Colonic mucosa (tissue), 4 donors: Measurements from ENCODE around the gene OPCML. TPM values are rescaled to one million over a fixed set of nuclear protein-coding genes. Genes with fewer than 3 reads are reported as not detected.

Source experiments
- DNase-seq: peaks from one replicate; pipeline ENCODE4 v3.0.0-alpha.2; 2020
- H3K27ac ChIP-seq: fragments of 200-600 bp; one replicate; pipeline ENCODE4 v1.8.0; 2021
- H3K27me3 ChIP-seq: fragments of 200-600 bp; one replicate; pipeline ENCODE4 v1.8.0; 2021
- H3K36me3 ChIP-seq: fragments of 200-600 bp; one replicate; pipeline ENCODE4 v1.8.0; 2021
- H3K4me1 ChIP-seq: fragments of 200-600 bp; one replicate; pipeline ENCODE4 v1.8.0; 2021; ENCODE audit warnings: mild to moderate bottlenecking
- H3K4me3 ChIP-seq: fragments of 200-600 bp; one replicate; pipeline ENCODE4 v1.8.0; 2021
- H3K9ac ChIP-seq, 2 donors: one replicate each; pipeline ENCODE4 v1.7.0; 2013; ENCODE audit warnings: control low read depth in 2 of 2, low read depth in 2 of 2, low read length in 2 of 2
- H3K9me3 ChIP-seq: fragments of 200-600 bp; one replicate; pipeline ENCODE4 v1.8.0; 2021
- intact Hi-C: fragments of 100-400 bp; cut with DNase I; formaldehyde crosslinking; loops from one replicate; pipeline ENCODE4 v1.14.1; 2022
- total RNA-seq, 2 donors: library from RNA; stranded (reverse); fragmentation: NEBNext Ultra II Directional in 1 of 2; extraction: Animal tissue kit (Norgen Biotek cat#: 25700) in 1 of 2; gene quantifications; one replicate each; pipeline ENCODE4 v1.2.1, GENCODE V29; 2021
- TF ChIP-seq, protein P1 (sequence below): fragments of 200-600 bp; IDR thresholded peaks from one replicate; pipeline ENCODE4 v1.8.0; 2022; ENCODE audit warnings: antibody characterized with exemption, mild to moderate bottlenecking
- donor health status: healthy.
- donor health status: DM: no; HTN: no; CAD: no.
- donor health status: DM: no; HTN: no; CAD: no.

The OPCML gene
- total RNA-seq, 2 donors from 2014 or later, result 0.08 TPM; not detected in 1

DNA sequence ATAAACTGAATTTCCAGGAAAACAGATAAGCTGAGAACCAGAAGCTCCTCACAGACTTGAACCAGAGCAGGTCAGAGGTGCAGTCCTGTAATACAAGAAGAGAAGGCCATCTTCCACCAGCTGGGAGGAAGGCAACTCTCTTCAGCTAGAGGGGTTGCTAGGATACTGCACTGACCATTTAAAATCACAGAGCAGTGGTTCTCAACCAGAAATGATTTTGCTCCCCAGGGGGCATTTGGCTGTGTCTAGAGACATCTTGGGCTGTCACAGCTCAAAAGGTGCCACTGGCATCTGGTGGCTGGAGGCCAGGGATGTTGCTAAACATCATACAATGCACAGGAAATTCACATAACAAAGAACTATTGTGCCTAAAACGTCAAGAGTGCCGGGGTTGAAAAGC lies 17.2 kb downstream of the OPCML start:
- Histone ChIP-seq H3K9me3 (no peaks in the 10 kb centered on the region), H3K27ac (no peak overlapping the region), H3K9ac (no peak overlapping the region), H3K27me3 (no peaks in the 10 kb centered on the region), H3K4me1 (no peaks in the 10 kb centered on the region), H3K4me3 (no peak overlapping the region), H3K36me3 (no peaks in the 10 kb centered on the region)
- intact Hi-C loops, result no loop called here
- TF ChIP-seq, protein P1, sequence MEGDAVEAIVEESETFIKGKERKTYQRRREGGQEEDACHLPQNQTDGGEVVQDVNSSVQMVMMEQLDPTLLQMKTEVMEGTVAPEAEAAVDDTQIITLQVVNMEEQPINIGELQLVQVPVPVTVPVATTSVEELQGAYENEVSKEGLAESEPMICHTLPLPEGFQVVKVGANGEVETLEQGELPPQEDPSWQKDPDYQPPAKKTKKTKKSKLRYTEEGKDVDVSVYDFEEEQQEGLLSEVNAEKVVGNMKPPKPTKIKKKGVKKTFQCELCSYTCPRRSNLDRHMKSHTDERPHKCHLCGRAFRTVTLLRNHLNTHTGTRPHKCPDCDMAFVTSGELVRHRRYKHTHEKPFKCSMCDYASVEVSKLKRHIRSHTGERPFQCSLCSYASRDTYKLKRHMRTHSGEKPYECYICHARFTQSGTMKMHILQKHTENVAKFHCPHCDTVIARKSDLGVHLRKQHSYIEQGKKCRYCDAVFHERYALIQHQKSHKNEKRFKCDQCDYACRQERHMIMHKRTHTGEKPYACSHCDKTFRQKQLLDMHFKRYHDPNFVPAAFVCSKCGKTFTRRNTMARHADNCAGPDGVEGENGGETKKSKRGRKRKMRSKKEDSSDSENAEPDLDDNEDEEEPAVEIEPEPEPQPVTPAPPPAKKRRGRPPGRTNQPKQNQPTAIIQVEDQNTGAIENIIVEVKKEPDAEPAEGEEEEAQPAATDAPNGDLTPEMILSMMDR, result no peak
- DNase-seq, result no peak

DNA sequence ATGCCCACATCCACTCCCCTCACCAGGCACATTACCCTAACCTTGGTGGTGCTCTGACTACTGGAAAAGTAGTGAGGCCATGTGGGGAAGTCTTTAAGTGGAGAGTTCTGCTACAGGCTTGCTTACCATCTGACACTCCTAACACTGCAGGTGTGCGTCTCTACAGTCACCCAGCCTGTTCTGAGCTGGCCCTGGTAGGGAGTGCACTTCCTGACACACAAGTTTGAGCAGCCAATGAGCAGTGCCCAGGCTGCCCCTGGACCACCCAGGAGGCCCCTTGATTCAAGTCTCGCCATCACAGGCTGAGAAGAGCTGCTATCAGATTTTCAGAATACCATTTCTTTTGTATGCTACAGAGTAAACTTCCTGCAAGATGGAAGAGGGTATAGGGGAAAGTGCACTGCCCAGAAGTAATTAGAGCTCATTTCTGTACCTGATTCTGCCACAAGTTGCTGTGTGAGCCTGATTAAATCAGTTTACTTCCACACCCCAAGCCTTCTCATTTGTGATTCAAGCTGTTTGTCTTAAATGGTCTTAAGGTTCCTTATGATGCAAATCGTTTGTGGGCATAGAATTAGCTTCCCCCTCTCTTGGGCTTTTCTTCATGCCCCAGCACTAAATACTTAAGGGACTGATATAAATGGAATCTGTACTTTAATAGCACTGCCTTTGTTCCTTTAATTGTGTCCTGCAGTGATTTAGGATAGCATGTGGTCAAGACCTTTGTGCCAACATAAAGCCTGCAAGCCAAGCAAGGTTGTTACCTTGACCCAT lies 22.2 kb downstream of the OPCML start:
- no peaks in the 10 kb centered on the region for H3K4me1 ChIP-seq
- DNase-seq, result no peak
- TF ChIP-seq, protein P1, result no peak
- intact Hi-C loops, result no loop called here
- no peak overlapping the region for H3K4me3 ChIP-seq
- no peaks in the 10 kb centered on the region for H3K9me3 ChIP-seq
- H3K9ac ChIP-seq, result no peak overlapping the region
- H3K27me3 ChIP-seq, result no peaks in the 10 kb centered on the region
- no peaks in the 10 kb centered on the region for H3K36me3 ChIP-seq
- H3K27ac ChIP-seq, result no peak overlapping the region

DNA sequence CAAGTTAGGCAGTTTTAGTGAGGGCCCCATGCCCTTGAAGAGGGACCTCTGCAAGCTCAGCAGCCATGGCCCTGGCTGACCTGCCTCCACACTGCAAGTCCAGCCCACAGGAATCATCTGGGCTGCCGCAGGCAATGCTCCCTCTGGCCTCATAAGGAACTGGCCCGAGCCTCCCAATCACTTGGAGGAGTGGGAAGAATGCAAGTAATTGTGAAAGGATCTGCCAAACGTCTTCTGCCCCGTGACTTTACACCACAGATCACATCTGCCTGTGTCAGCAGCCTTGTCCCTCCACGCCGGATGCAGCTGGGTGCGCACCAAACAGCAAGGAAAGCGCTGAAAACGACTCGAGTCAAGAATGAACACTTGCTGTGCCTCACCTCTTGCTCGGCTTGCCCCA lies 23.8 kb downstream of the OPCML start:
- H3K4me1 ChIP-seq, result no peaks in the 10 kb centered on the region
- no peak overlapping the region for H3K27ac ChIP-seq
- H3K9ac ChIP-seq, result no peak overlapping the region
- H3K27me3 ChIP-seq, result no peaks in the 10 kb centered on the region
- TF ChIP-seq, protein P1, result no peak
- no peaks in the 10 kb centered on the region for H3K36me3 ChIP-seq
- no peak overlapping the region for H3K4me3 ChIP-seq
- intact Hi-C loops, result no loop called here
- H3K9me3 ChIP-seq, result no peaks in the 10 kb centered on the region
- no peak for DNase-seq

DNA sequence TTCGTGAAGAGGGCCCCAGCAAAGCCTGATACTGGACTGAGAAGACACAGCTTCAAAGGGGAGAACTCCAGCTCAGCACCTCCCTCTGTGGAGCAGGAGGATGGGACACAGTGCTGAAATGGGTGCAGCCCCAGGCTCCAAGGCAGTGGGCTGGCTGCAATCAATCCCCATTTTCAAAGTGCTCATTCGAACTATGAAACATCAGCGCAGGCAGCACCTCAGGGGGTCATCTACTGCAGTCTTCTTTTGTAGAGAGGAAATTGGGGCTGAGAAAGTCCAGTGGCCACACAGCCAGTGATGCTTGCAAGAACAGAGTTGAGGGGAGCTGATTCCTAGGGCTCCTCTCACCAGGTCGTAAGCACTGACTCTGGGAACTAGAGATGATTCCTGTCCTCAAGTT lies 25.1 kb downstream of the OPCML start:
- Histone ChIP-seq H3K9me3 (no peaks in the 10 kb centered on the region), H3K4me1 (no peaks in the 10 kb centered on the region), H3K9ac (no peak overlapping the region), H3K36me3 (no peaks in the 10 kb centered on the region), H3K27me3 (no peaks in the 10 kb centered on the region), H3K27ac (no peak overlapping the region), H3K4me3 (no peak overlapping the region)
- TF ChIP-seq, protein P1, result no peak
- intact Hi-C loops, result no loop called here
- no peak for DNase-seq

DNA sequence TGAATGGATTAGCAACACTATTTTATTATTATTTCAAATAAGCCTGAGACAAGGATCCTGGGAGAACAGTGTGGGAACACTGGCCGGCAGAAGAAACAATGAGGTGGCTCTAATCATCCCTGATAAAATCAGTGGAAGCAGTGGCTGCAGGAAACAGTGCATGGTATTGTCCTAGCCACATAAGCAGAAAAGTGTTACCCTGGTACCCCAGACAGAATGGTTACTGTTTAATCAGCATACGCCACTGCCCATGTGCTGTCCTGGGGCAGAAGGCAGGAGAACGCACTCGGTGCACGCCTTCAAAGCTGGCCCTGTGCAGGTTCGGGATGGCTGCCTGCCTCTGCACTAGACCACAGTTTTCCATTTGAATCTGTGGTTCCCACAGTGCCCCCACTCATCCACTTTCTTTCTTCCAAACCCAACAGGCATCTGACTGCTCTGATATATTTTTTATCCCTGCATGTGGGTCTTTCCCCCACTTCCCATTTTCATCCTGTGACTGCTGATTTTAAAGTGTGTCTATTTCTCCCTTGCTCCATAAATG lies 25.7 kb downstream of the OPCML start:
- Histone ChIP-seq H3K27ac (no peak overlapping the region), H3K4me1 (no peaks in the 10 kb centered on the region), H3K4me3 (no peak overlapping the region), H3K9me3 (no peaks in the 10 kb centered on the region), H3K9ac (no peak overlapping the region), H3K36me3 (no peaks in the 10 kb centered on the region), H3K27me3 (no peaks in the 10 kb centered on the region)
- intact Hi-C loops, result no loop called here
- no peak for DNase-seq
- TF ChIP-seq, protein P1, result no peak
